Stimulated activated CD4-positive, alpha-beta T cell treated with anti-CD3 and anti-CD28 coated beads, Interleukin-12 subunit alpha, Interleukin-12 subunit beta, amount 100 ng/mL, for 24 hours (primary cell): ENCODE measurements around the gene SNAPC4.

Experiments
- DNase-seq, 2 experiments: peaks; one replicate each; pipeline ENCODE4 v3.0.0-alpha.2; 2020; ENCODE audit warnings: low read depth in 2 of 2

Gene SNAPC4

GRCh38 chr9:136400038-136400834 lies at the start of gene SNAPC4:
Gene SNAPC4 (minus strand): TSS chr9:136400170. CDS start chr9:136398428, 1,742 bp downstream.
- peak; percentile 70 to 81 for DNase-seq

- DNase-seq, result no peak
These were observed 48.7 kb upstream of the SNAPC4 start for GRCh38 chr9:136448655-136449054.

GRCh38 chr9:136447173-136447778 lies 47.3 kb upstream of the SNAPC4 start:
- no peak for DNase-seq

GRCh38 chr9:136445799-136446198 lies 45.8 kb upstream of the SNAPC4 start:
- DNase-seq, result no peak

GRCh38 chr9:136444102-136444501 lies 44.1 kb upstream of the SNAPC4 start:
- no peak for DNase-seq

- DNase-seq, result no peak
These were observed 43.7 kb upstream of the SNAPC4 start for GRCh38 chr9:136443687-136444086.

GRCh38 chr9:136443087-136443486 lies 43.1 kb upstream of the SNAPC4 start:
- DNase-seq, result no peak

- DNase-seq, result no peak
These were observed 42.3 kb upstream of the SNAPC4 start for GRCh38 chr9:136442265-136442664.

GRCh38 chr9:136441681-136442245 lies 41.8 kb upstream of the SNAPC4 start:
- DNase-seq, result no peak

- no peak for DNase-seq
These were observed 41.3 kb upstream of the SNAPC4 start for GRCh38 chr9:136441191-136441680.

GRCh38 chr9:136439481-136440408 lies 39.8 kb upstream of the SNAPC4 start, which contains the start of gene INPP5E:
Gene INPP5E (minus strand): TSS chr9:136439845. CDS start chr9:136439419, 426 bp downstream.
- peak; percentile 56 to 74 for DNase-seq

- peak; percentile 49 to 57 for DNase-seq
These were observed 38.8 kb upstream of the SNAPC4 start for GRCh38 chr9:136438548-136439480.

- no peak for DNase-seq
These were observed 38.0 kb upstream of the SNAPC4 start for GRCh38 chr9:136437839-136438547.

GRCh38 chr9:136437430-136437829 lies 37.5 kb upstream of the SNAPC4 start:
- no peak for DNase-seq

- DNase-seq, result no peak
These were observed 36.2 kb upstream of the SNAPC4 start for GRCh38 chr9:136436055-136436634.

GRCh38 chr9:136434580-136435169 lies 34.7 kb upstream of the SNAPC4 start:
- DNase-seq, result no peak

- DNase-seq, result no peak
These were observed 34.0 kb upstream of the SNAPC4 start for GRCh38 chr9:136433849-136434579.

- DNase-seq, result no peak
These were observed 33.2 kb upstream of the SNAPC4 start for GRCh38 chr9:136433043-136433715.
